Panc1 (cell line): ENCODE data around the gene ANP32E. TPM values are rescaled to one million over a fixed set of nuclear protein-coding genes. Genes with fewer than 3 reads are reported as not detected.

ENCODE experiments used
- ATAC-seq: fragments of 200-7000 bp; cut with Tn5 transposase; 2 replicates; pipeline ENCODE4 v1.9.1; 2020; ENCODE audit warnings: mild to moderate bottlenecking, moderate library complexity
- BruUV-seq: library from RNA; stranded (reverse); fragments of 400-500 nt; replicated peaks from 2 replicates; lab custom pipeline; 2021; lab: Mats Ljungman, UMichigan
- CTCF ChIA-PET: fragments of 300-600 bp; sonication (Branson Sonifier 250); formaldehyde crosslinking; loops from one replicate; lab custom pipeline; 2022; ENCODE audit warnings: antibody characterized with exemption; lab: Charles Lee
- POLR2A ChIA-PET: fragments of 300-600 bp; sonication (Branson Sonifier 250); formaldehyde crosslinking; loops from one replicate; lab custom pipeline; 2022; ENCODE audit warnings: antibody characterized with exemption; lab: Charles Lee
- DNase-seq: peaks from one replicate; pipeline ENCODE4 v3.0.0-alpha.2; 2010; ENCODE audit warnings: low read depth, low spot score
- H3K27ac ChIP-seq: 2 replicates; pipeline ENCODE4 v1.5.1; 2011; ENCODE audit warnings: mild to moderate bottlenecking, low read length, inconsistent platforms
- H3K27me3 ChIP-seq: fragments of 200-500 bp; sonication (Bioruptor generic); 2 replicates; pipeline ENCODE4 v1.6.0; 2014; ENCODE audit warnings: low read length, inconsistent platforms; ENCODE audit not compliant: control insufficient read depth, insufficient read depth
- H3K36me3 ChIP-seq: fragments of 200-500 bp; sonication (Bioruptor generic); 2 replicates; pipeline ENCODE4 v1.5.1; 2014; ENCODE audit warnings: inconsistent platforms, mild to moderate bottlenecking, low read length, moderate library complexity; ENCODE audit not compliant: control insufficient read depth, insufficient read depth
- H3K4me1 ChIP-seq: 2 replicates; pipeline ENCODE4 v1.5.1; 2011; ENCODE audit warnings: inconsistent platforms, mild to moderate bottlenecking, low read length, moderate library complexity; ENCODE audit not compliant: control insufficient read depth, insufficient read depth
- H3K4me3 ChIP-seq, 2 experiments: 2 replicates each; pipeline ENCODE4 v1.5.1; 2011 to 2012; ENCODE audit warnings: low read depth in 2 of 2, low read length in 2 of 2, mild to moderate bottlenecking in 2 of 2, inconsistent platforms in 1 of 2, moderate library complexity in 1 of 2
- H3K9me3 ChIP-seq: fragments of 200-500 bp; sonication (Bioruptor generic); 2 replicates; pipeline ENCODE4 v1.5.1; 2014; ENCODE audit warnings: low read depth, mild to moderate bottlenecking, inconsistent platforms, low read length, moderate library complexity; ENCODE audit not compliant: control insufficient read depth, insufficient read depth
- CTCF ChIP-seq: fragments of 450-650 bp; IDR thresholded peaks from 2 replicates; pipeline ENCODE4 v1.5.1; 2017; ENCODE audit warnings: mild to moderate bottlenecking
- POLR2AphosphoS5 ChIP-seq: IDR thresholded peaks from 2 replicates; pipeline ENCODE4 v1.6.1; 2012; ENCODE audit warnings: mild to moderate bottlenecking, low read depth, low read length, moderate library complexity
- SIN3A ChIP-seq: IDR thresholded peaks from 2 replicates; pipeline ENCODE4 v1.6.1; 2012; ENCODE audit warnings: low read depth, mild to moderate bottlenecking, low read length, moderate library complexity, borderline replicate concordance; ENCODE audit not compliant: insufficient read depth
- TCF7L2 ChIP-seq: IDR thresholded peaks from 2 replicates; pipeline ENCODE4 v1.6.1; 2011; ENCODE audit warnings: mild to moderate bottlenecking, low read depth, low read length, inconsistent platforms
- in situ Hi-C: cut with HindIII; loops from 2 replicates; pipeline ENCODE4 v1.10.0; 2016; ENCODE audit warnings: low sequenced_read_pairs, low pct_unique_long_range_greater_than_20kb
- intact Hi-C: fragments of 100-400 bp; cut with micrococcal nuclease; formaldehyde crosslinking; loops from one replicate; pipeline ENCODE4 v1.10.0; 2022; ENCODE audit not compliant: unreplicated experiment
- total RNA-seq: library from RNA; stranded (reverse); gene quantifications from one replicate; pipeline ENCODE4 v1.2.1, GENCODE V29; 2021; ENCODE audit not compliant: unreplicated experiment
- TF ChIP-seq, protein P1 (sequence below), 2 experiments: IDR thresholded peaks; 2 replicates each; pipeline ENCODE4 v1.6.1; 2011 to 2012; ENCODE audit warnings: low read depth in 2 of 2, control low read depth in 1 of 2, low read length in 1 of 2, mild to moderate bottlenecking in 1 of 2, moderate library complexity in 1 of 2; ENCODE audit not compliant: insufficient read depth in 1 of 2

The ANP32E gene
- total RNA-seq, 1 experiment from 2014 or later = 66.2 TPM

- in situ Hi-C loops = no loop called here
- Histone ChIP-seq H3K4me3 (no peak overlapping the region), H3K9me3 (no peaks in the 10 kb centered on the region), H3K36me3 (no peaks in the 10 kb centered on the region), H3K4me1 (no peaks in the 10 kb centered on the region), H3K27me3 (no peaks in the 10 kb centered on the region), H3K27ac (no peak overlapping the region)
- no TSS peak for BruUV-seq
- ChIA-PET CTCF (no interaction called here), POLR2A (no interaction called here)
- TF ChIP-seq, protein P1, sequence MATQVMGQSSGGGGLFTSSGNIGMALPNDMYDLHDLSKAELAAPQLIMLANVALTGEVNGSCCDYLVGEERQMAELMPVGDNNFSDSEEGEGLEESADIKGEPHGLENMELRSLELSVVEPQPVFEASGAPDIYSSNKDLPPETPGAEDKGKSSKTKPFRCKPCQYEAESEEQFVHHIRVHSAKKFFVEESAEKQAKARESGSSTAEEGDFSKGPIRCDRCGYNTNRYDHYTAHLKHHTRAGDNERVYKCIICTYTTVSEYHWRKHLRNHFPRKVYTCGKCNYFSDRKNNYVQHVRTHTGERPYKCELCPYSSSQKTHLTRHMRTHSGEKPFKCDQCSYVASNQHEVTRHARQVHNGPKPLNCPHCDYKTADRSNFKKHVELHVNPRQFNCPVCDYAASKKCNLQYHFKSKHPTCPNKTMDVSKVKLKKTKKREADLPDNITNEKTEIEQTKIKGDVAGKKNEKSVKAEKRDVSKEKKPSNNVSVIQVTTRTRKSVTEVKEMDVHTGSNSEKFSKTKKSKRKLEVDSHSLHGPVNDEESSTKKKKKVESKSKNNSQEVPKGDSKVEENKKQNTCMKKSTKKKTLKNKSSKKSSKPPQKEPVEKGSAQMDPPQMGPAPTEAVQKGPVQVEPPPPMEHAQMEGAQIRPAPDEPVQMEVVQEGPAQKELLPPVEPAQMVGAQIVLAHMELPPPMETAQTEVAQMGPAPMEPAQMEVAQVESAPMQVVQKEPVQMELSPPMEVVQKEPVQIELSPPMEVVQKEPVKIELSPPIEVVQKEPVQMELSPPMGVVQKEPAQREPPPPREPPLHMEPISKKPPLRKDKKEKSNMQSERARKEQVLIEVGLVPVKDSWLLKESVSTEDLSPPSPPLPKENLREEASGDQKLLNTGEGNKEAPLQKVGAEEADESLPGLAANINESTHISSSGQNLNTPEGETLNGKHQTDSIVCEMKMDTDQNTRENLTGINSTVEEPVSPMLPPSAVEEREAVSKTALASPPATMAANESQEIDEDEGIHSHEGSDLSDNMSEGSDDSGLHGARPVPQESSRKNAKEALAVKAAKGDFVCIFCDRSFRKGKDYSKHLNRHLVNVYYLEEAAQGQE (IDR thresholded peaks at IDR 0.05; ENCODE audit: insufficient read depth in 1 of 2, low read depth in 2 of 2, low read length in 1 of 2) = no peak
- no peak for TF ChIP-seq POLR2AphosphoS5
- TF ChIP-seq SIN3A = no peak
- intact Hi-C loops = no loop called here
- DNase-seq (no peak), ATAC-seq (no peak)
Observed at GRCh38 chr1:150171801-150172200, 64.1 kb downstream of the ANP32E start.

DNA sequence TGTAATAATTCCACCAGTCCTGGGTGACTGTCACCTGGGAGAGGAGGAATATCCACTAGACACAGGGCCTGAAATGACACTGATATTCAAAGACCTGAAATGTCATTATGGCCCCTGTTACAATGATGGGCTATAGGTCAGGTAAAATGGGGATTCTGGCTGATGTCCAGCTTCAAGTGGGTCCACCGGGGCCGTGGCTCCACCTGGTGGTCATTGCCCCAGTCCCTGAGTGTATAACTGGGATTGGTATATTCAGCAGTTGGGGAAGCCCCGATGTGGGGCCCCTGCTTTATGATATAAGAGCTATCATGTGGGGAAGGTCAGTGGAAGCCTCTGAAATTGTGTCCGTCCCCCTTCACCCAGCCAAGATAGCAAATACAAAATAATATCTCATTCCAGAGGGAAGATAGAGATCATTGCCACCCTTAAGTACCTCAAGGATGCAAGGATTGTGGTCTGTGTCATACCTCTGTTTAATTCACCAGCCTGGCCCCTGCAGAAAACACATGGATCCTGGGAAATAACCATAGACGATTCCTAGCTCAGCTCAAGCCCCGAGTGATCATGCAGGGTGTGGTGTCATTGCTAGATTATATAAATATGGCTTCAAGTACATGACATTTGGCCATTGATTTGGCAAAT, 66.8 kb downstream of the ANP32E start:
- DNase-seq = peak; percentile 39
- TF ChIP-seq SIN3A = no peak
- no peak; the same call in 1 of the 2 replicates for TF ChIP-seq POLR2AphosphoS5
- peak; percentile 92 for TF ChIP-seq CTCF
- TF ChIP-seq, protein P1 (IDR thresholded peaks at IDR 0.05; ENCODE audit: insufficient read depth in 1 of 2, low read depth in 2 of 2, low read length in 1 of 2) = no peak
- no peak for TF ChIP-seq TCF7L2
- H3K27me3 ChIP-seq = no peaks in the 10 kb centered on the region
- in situ Hi-C loops = no loop called here
- no peaks in the 10 kb centered on the region for H3K9me3 ChIP-seq
- H3K36me3 ChIP-seq = no peaks in the 10 kb centered on the region
- intact Hi-C loops = loop anchor here (1.0 to 5.0 kb wide), 2 partner anchors 96 to 207 kb away; no protein-coding TSS in a partner anchor
- POLR2A ChIA-PET = interaction anchor here (0.6 to 1.0 kb wide), 2 partner anchors 283 to 364 kb away, joined by 3 read pairs; a partner anchor contains a TSS
- no TSS peak for BruUV-seq
- CTCF ChIA-PET = interaction anchor here (0.6 to 1.2 kb wide), 3 partner anchors 18 to 227 kb away, joined by 3 to 9 read pairs (median 3); no protein-coding TSS in a partner anchor
- H3K4me1 ChIP-seq = no peaks in the 10 kb centered on the region
- peak; percentile 81 for ATAC-seq
- no peak overlapping the region for H3K4me3 ChIP-seq
- H3K27ac ChIP-seq = no peak overlapping the region

Other genes with a start within 250 kb of the ANP32E start
- gene OTUD7B, start 225.4 kb downstream of the ANP32E start, total RNA-seq = 24.1 TPM
- gene VPS45, start 168.3 kb downstream of the ANP32E start, total RNA-seq = 24.9 TPM
- 9.1 TPM for gene PLEKHO1, start 86.2 kb downstream of the ANP32E start, total RNA-seq
- not detected for gene CA14, start 21.7 kb upstream of the ANP32E start, total RNA-seq
- gene APH1A, start 32.9 kb upstream of the ANP32E start, total RNA-seq = 146 TPM
- gene C1orf54, start 36.7 kb upstream of the ANP32E start, total RNA-seq = 0.39 TPM
- 3.4 TPM for gene CIART, start 46.4 kb upstream of the ANP32E start, total RNA-seq
- gene MRPS21, start 57.7 kb upstream of the ANP32E start, total RNA-seq = 68.2 TPM
- 122 TPM for gene PRPF3, start 85.4 kb upstream of the ANP32E start, total RNA-seq
- gene RPRD2, start 128.0 kb upstream of the ANP32E start, total RNA-seq = 28.3 TPM